OCI-LY7 (cell line): ENCODE results near the gene NNAT.

Source experiments
- EZH2phosphoT487 ChIP-seq: fragments of 200-600 bp; sonication (generic); IDR thresholded peaks from 2 replicates; pipeline ENCODE4 v1.6.1; 2018; ENCODE audit warnings: low read depth, borderline replicate concordance, mild to moderate bottlenecking, mixed run types, antibody characterized with exemption, low read length, moderate library complexity, mixed read lengths
- TF ChIP-seq, protein P1 (sequence below): fragments of 200-600 bp; sonication (generic); conservative IDR thresholded peaks from 2 replicates; pipeline ENCODE4 v1.5.1; 2014; ENCODE audit warnings: mild to moderate bottlenecking, antibody characterized with exemption, low read length, moderate library complexity, mixed read lengths

DNA sequence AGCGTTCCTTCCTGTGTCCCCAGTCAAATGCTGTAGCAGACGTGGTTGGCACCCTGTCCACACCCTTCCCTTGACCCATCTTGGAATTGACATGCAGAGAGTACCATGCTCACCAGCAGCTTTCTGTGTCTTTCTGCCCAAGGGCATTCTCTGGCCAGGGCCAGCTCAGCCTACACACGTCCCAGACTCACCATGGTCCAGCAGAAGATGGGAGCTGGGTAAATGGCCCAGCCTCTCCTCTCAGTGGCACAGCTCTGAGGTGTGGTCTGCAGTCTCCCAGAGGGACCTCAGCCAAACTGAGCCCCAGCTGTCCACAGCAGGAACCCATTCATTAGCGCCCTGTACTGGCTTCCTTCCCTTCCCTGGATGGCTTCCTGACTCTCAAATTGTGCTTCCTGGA, 37.7 kb downstream of the NNAT start:
- TF ChIP-seq, protein P1, sequence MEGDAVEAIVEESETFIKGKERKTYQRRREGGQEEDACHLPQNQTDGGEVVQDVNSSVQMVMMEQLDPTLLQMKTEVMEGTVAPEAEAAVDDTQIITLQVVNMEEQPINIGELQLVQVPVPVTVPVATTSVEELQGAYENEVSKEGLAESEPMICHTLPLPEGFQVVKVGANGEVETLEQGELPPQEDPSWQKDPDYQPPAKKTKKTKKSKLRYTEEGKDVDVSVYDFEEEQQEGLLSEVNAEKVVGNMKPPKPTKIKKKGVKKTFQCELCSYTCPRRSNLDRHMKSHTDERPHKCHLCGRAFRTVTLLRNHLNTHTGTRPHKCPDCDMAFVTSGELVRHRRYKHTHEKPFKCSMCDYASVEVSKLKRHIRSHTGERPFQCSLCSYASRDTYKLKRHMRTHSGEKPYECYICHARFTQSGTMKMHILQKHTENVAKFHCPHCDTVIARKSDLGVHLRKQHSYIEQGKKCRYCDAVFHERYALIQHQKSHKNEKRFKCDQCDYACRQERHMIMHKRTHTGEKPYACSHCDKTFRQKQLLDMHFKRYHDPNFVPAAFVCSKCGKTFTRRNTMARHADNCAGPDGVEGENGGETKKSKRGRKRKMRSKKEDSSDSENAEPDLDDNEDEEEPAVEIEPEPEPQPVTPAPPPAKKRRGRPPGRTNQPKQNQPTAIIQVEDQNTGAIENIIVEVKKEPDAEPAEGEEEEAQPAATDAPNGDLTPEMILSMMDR = no peak
- no peak for TF ChIP-seq EZH2phosphoT487
